IPS DF 4.7 (cell line): ENCODE data around the gene HSD3B7.

Experiments used
- DNase-seq: peaks from one replicate; pipeline ENCODE4 v3.0.0-alpha.2; 2013; ENCODE audit warnings: low spot score; ENCODE audit errors: extremely low read depth

The HSD3B7 gene

GRCh38 chr16:31022544-31023251 lies 37.7 kb downstream of the HSD3B7 start:
- DNase-seq = no peak

GRCh38 chr16:31023252-31023602 lies 38.2 kb downstream of the HSD3B7 start:
- DNase-seq = no peak

- no peak for DNase-seq
Observed at GRCh38 chr16:31023627-31024226, 38.7 kb downstream of the HSD3B7 start.

GRCh38 chr16:31025339-31025738 lies 40.3 kb downstream of the HSD3B7 start:
- DNase-seq = no peak

GRCh38 chr16:31029272-31029671 lies 44.3 kb downstream of the HSD3B7 start:
- DNase-seq = no peak

- DNase-seq = no peak
Observed at GRCh38 chr16:31031276-31031675, 46.3 kb downstream of the HSD3B7 start.

- DNase-seq = peak; percentile 96
Observed at GRCh38 chr16:31032736-31033708, 48.0 kb downstream of the HSD3B7 start, which contains the start of gene STX4. STX4 (plus strand) TSS chr16:31033558; CDS start chr16:31033806, 248 bp downstream.

GRCh38 chr16:31033709-31034492 lies 48.9 kb downstream of the HSD3B7 start:
- DNase-seq = no peak

GRCh38 chr16:31036691-31037090 lies 51.7 kb downstream of the HSD3B7 start:
- no peak for DNase-seq
